GM12878 (cell line): ENCODE measurements around the gene RRAD. TPM values are rescaled to one million over a fixed set of nuclear protein-coding genes. Genes with fewer than 3 reads are reported as not detected.

ENCODE experiments used
- ATAC-seq: fragments of 200-7000 bp; cut with Tn5 transposase; 3 replicates; pipeline ENCODE4 v1.9.1; 2020; ENCODE audit warnings: mild to moderate bottlenecking, moderate library complexity
- BruUV-seq: library from RNA; stranded (reverse); fragments of 400-500 nt; replicated peaks from 2 replicates; lab custom pipeline; 2021; lab: Mats Ljungman, UMichigan
- CTCF ChIA-PET: fragments of 300-600 bp; sonication (Branson Sonifier 250); formaldehyde crosslinking; extraction: SDS; loops from one replicate; lab custom pipeline; 2021; ENCODE audit warnings: inconsistent platforms; lab: Yijun Ruan, JAX
- POLR2A ChIA-PET: fragments of 350-600 bp; formaldehyde crosslinking; extraction: SDS; loops from one replicate; lab custom pipeline; 2021; ENCODE audit warnings: inconsistent platforms; lab: Charles Lee
- RAD21 ChIA-PET: fragments of 300-600 bp; sonication (Branson Sonifier 250); formaldehyde crosslinking; loops from one replicate; lab custom pipeline; 2023; ENCODE audit warnings: antibody characterized with exemption; ENCODE audit not compliant: unreplicated experiment; lab: Charles Lee
- SMC1A ChIA-PET: fragments of 300-600 bp; sonication (Branson Sonifier 250); formaldehyde crosslinking; loops from one replicate; lab custom pipeline; 2023; ENCODE audit not compliant: unreplicated experiment, uncharacterized antibody; lab: Charles Lee
- DNase-seq: peaks from one replicate; pipeline ENCODE4 v3.0.0-alpha.2; 2011; ENCODE audit warnings: low read depth, low spot score
- FAIRE-seq: peaks from 3 replicates; lab custom pipeline; 2011; peaks lifted over from hg19 to GRCh38; lab: Jason Lieb, UNC
- H2AFZ ChIP-seq: 2 replicates; pipeline ENCODE4 v1.6.0; 2011; ENCODE audit warnings: low read depth, low read length, control low read depth; ENCODE audit not compliant: control insufficient read depth
- H3K27ac ChIP-seq: 2 replicates; pipeline ENCODE4 v1.5.1; 2011; ENCODE audit warnings: control low read depth; ENCODE audit not compliant: control insufficient read depth, insufficient read depth
- H3K27me3 ChIP-seq, 2 experiments: replicated peaks in 1 of 2; 2 replicates each; pipeline versions ENCODE4 v1.6.0 to v1.6.1; 2011; ENCODE audit warnings: low read length in 1 of 2; ENCODE audit not compliant: control insufficient read depth in 2 of 2, insufficient read depth in 2 of 2
- H3K36me3 ChIP-seq, 2 experiments: 2 replicates each; pipeline ENCODE4 v1.5.1; 2011; ENCODE audit warnings: low read length in 1 of 2; ENCODE audit not compliant: control insufficient read depth in 2 of 2, insufficient read depth in 2 of 2
- H3K4me1 ChIP-seq: 2 replicates; pipeline ENCODE4 v1.6.1; 2011; ENCODE audit warnings: mild to moderate bottlenecking, low read length, moderate library complexity, mixed read lengths; ENCODE audit not compliant: control insufficient read depth, insufficient read depth
- H3K4me2 ChIP-seq: 2 replicates; pipeline ENCODE4 v1.6.0; 2011; ENCODE audit warnings: control low read depth; ENCODE audit not compliant: control insufficient read depth, insufficient read depth
- H3K4me3 ChIP-seq: fragments of 200-600 bp; sonication (generic); 2 replicates; pipeline ENCODE4 v1.5.1; 2016
- H3K79me2 ChIP-seq: 2 replicates; pipeline ENCODE4 v1.6.0; 2011; ENCODE audit warnings: low read length; ENCODE audit not compliant: control insufficient read depth, insufficient read depth
- H3K9ac ChIP-seq: 2 replicates; pipeline ENCODE4 v1.8.0; 2011; ENCODE audit warnings: low read length, control low read depth, mixed read lengths; ENCODE audit not compliant: control insufficient read depth, insufficient read depth
- H3K9me3 ChIP-seq: replicated peaks from 3 replicates; pipeline ENCODE4 v1.5.1; 2011; ENCODE audit warnings: mild to moderate bottlenecking, low read length; ENCODE audit not compliant: control insufficient read depth, insufficient read depth
- H4K20me1 ChIP-seq: 2 replicates; pipeline ENCODE4 v1.6.0; 2011; ENCODE audit not compliant: control insufficient read depth, insufficient read depth
- GATAD2B ChIP-seq: fragments of 450-650 bp; conservative IDR thresholded peaks from 2 replicates; pipeline ENCODE4 v1.6.1; 2017; ENCODE audit warnings: low read depth, mild to moderate bottlenecking, moderate library complexity
- IKZF2 ChIP-seq, 2 experiments: fragments of 450-650 bp; IDR thresholded peaks; 2 replicates each; pipeline ENCODE4 v1.6.1; 2017; ENCODE audit warnings: mild to moderate bottlenecking in 2 of 2, moderate library complexity in 2 of 2
- IRF4 ChIP-seq: IDR thresholded peaks from 2 replicates; pipeline ENCODE4 v1.6.1; 2011; ENCODE audit warnings: low read depth, low read length
- NFYA ChIP-seq: IDR thresholded peaks from 2 replicates; pipeline ENCODE4 v1.6.1; 2011; ENCODE audit warnings: low read depth, mild to moderate bottlenecking, low read length, improper control_type of control experiment, borderline replicate concordance
- PAX8 ChIP-seq: fragments of 450-650 bp; IDR thresholded peaks from 2 replicates; pipeline ENCODE4 v1.6.1; 2017; ENCODE audit warnings: mild to moderate bottlenecking, moderate library complexity
- RAD21 ChIP-seq: IDR thresholded peaks from 2 replicates; pipeline ENCODE4 v1.6.1; 2011; ENCODE audit warnings: mild to moderate bottlenecking, low read depth, low read length, moderate library complexity; ENCODE audit not compliant: insufficient read depth
- REST ChIP-seq: IDR thresholded peaks from 2 replicates; pipeline ENCODE4 v1.6.1; 2012; ENCODE audit warnings: mild to moderate bottlenecking, low read depth, low read length
- STAT3 ChIP-seq: IDR thresholded peaks from 2 replicates; pipeline ENCODE4 v1.6.1; 2011; ENCODE audit warnings: low read depth, low read length, improper control_type of control experiment
- ZBED1 ChIP-seq: IDR thresholded peaks from 2 replicates; pipeline ENCODE4 v1.6.1; 2016; ENCODE audit warnings: borderline replicate concordance
- ZZZ3 ChIP-seq: IDR thresholded peaks from 2 replicates; pipeline ENCODE4 v1.6.1; 2011; ENCODE audit warnings: low read depth; ENCODE audit not compliant: control insufficient read depth, insufficient read length
- WGBS: methylation state at CpG from one replicate; pipeline ENCODE4 v1.1.6; 2016; ENCODE audit warnings: low lambda C conversion rate; ENCODE audit not compliant: insufficient replicate concordance, insufficient coverage; ENCODE audit errors: missing lambda C conversion rate; 5-methylcytosine and 5-hydroxymethylcytosine counted together
- in situ Hi-C: fragments of 300-500 bp; cut with MboI; formaldehyde crosslinking; loops from 9 replicates; pipeline ENCODE4 v1.14.3; 2018; ENCODE audit warnings: mixed read lengths
- intact Hi-C: fragments of 100-400 bp; cut with micrococcal nuclease; formaldehyde crosslinking; loops from one replicate; pipeline ENCODE4 v1.14.2; 2022; ENCODE audit not compliant: unreplicated experiment
- polyA plus RNA-seq, 11 experiments: library from polyadenylated mRNA; depleted of rRNA in 4 of 11; unstranded in 6 of 11; stranded (reverse) in 5 of 11; fragments of >200 nt; fragmentation: Nextera tagmentation in 4 of 11; fragmentation: Illumina TruSeq in 1 of 11; extraction: Ambion mirVana in 4 of 11; extraction: Trizol in 1 of 11; gene quantifications; 1 replicate in 1 of 11; 2 replicates in 10 of 11; pipeline versions ENCODE4 v1.2.1 to v1.2.3, GENCODE V29; 2011 to 2016; ENCODE audit warnings: inconsistent platforms in 2 of 11, missing spikeins in 2 of 11, low read depth in 1 of 11
- total RNA-seq, 4 experiments: library from RNA; depleted of rRNA in 3 of 4; stranded (reverse); fragments of >200 nt in 3 of 4; fragmentation: Illumina TruSeq in 1 of 4; extraction: Trizol in 1 of 4; gene quantifications; 2 replicates each; pipeline versions ENCODE4 v1.2.1 to v1.2.3, GENCODE V29; 2013 to 2021

Gene RRAD
- total and polyA plus RNA-seq, 10 of the 15 experiments (the other 5 are each of a cell fraction or from before 2014, with no cell fraction given): 0.11 to 8.5 (median 2.8) TPM

- BruUV-seq: no TSS peak
- FAIRE-seq: no peak
- Histone ChIP-seq H4K20me1 (no peaks in the 10 kb centered on the region), H2AFZ (no peak overlapping the region), H3K36me3 (no peaks in the 10 kb centered on the region), H3K4me1 (no peaks in the 10 kb centered on the region), H3K4me2 (no peak overlapping the region), H3K27ac (no peak overlapping the region), H3K27me3 (no peaks in the 10 kb centered on the region; a peak in 2 of 4 replicates), H3K79me2 (no peaks in the 10 kb centered on the region), H3K9me3 (no peaks in the 10 kb centered on the region), H3K4me3 (no peak overlapping the region), H3K9ac (no peak overlapping the region)
- ChIA-PET RAD21 (interaction anchor here (1.2 kb wide), 1 partner anchor 10 kb away, joined by 3 read pairs; no protein-coding TSS in a partner anchor), POLR2A (no interaction called here), CTCF (interaction anchor here (2.2 kb wide), 1 partner anchor 15 kb away, joined by 7 read pairs; the partner anchor contains the start of gene RRAD), SMC1A (no interaction called here)
- ATAC-seq: no peak
- TF ChIP-seq GATAD2B: no peak
- no peak for TF ChIP-seq IKZF2 (IDR thresholded peaks at IDR 0.05)
- TF ChIP-seq ZBED1: no peak
- no peak for TF ChIP-seq IRF4
- no peak for TF ChIP-seq RAD21
- TF ChIP-seq PAX8: no peak
- no peak for TF ChIP-seq ZZZ3
- TF ChIP-seq NFYA: no peak
- TF ChIP-seq REST: no peak
- no peak for TF ChIP-seq STAT3
- in situ Hi-C loops: no loop called here
- no peak for DNase-seq
- intact Hi-C loops: no loop called here
- WGBS: 2% methylated on average over 5 of the region's 5 CpGs
Observed at GRCh38 chr16:66911112-66911511, 14.2 kb downstream of the RRAD start.
